Loucy (cell line): ENCODE measurements around the gene DERA.

Source experiments
- H2AFZ ChIP-seq: fragments of 200-600 bp; sonication (generic); 2 replicates; pipeline ENCODE4 v1.6.0; 2016; ENCODE audit warnings: antibody characterized with exemption, mild to moderate bottlenecking, low read length, moderate library complexity
- H3F3A ChIP-seq: fragments of 200-600 bp; 2 replicates; pipeline ENCODE4 v1.6.0; 2016; ENCODE audit warnings: antibody characterized with exemption, low read depth, mild to moderate bottlenecking
- H3K27me3 ChIP-seq: fragments of 200-600 bp; sonication (generic); 2 replicates; pipeline ENCODE4 v1.6.1; 2014; ENCODE audit warnings: low read length, mild to moderate bottlenecking; ENCODE audit not compliant: insufficient read depth, poor library complexity, severe bottlenecking
- H3K36me3 ChIP-seq: fragments of 200-600 bp; sonication (generic); 2 replicates; pipeline ENCODE4 v1.6.1; 2016; ENCODE audit warnings: low read length; ENCODE audit not compliant: insufficient read depth
- H3K4me1 ChIP-seq: fragments of 200-600 bp; sonication (generic); 2 replicates; pipeline ENCODE4 v1.5.1; 2014; ENCODE audit warnings: low read length, mild to moderate bottlenecking; ENCODE audit not compliant: insufficient read depth, poor library complexity, severe bottlenecking
- H3K4me2 ChIP-seq: fragments of 200-600 bp; sonication (generic); 2 replicates; pipeline ENCODE4 v1.6.0; 2014; ENCODE audit warnings: antibody characterized with exemption, low read length, low read depth, mild to moderate bottlenecking; ENCODE audit not compliant: poor library complexity, severe bottlenecking
- H3K4me3 ChIP-seq: fragments of 200-600 bp; sonication (generic); 2 replicates; pipeline ENCODE4 v1.5.1; 2014; ENCODE audit warnings: low read length, mild to moderate bottlenecking, mixed read lengths; ENCODE audit not compliant: poor library complexity, severe bottlenecking
- H3K79me2 ChIP-seq: fragments of 200-600 bp; sonication (generic); 2 replicates; pipeline ENCODE4 v1.6.1; 2014; ENCODE audit warnings: low read length; ENCODE audit not compliant: insufficient read depth
- H3K9ac ChIP-seq: fragments of 200-600 bp; sonication (generic); 2 replicates; pipeline ENCODE4 v1.6.0; 2014; ENCODE audit warnings: mild to moderate bottlenecking, low read depth, low read length, moderate library complexity; ENCODE audit not compliant: poor library complexity, severe bottlenecking
- H3K9me2 ChIP-seq: fragments of 200-600 bp; sonication (generic); replicated peaks from 2 replicates; pipeline ENCODE4 v1.6.1; 2016; ENCODE audit warnings: low read depth, low read length, mixed read lengths
- H3K9me3 ChIP-seq: fragments of 200-600 bp; sonication (generic); 2 replicates; pipeline ENCODE4 v1.6.1; 2014; ENCODE audit warnings: mild to moderate bottlenecking, antibody characterized with exemption, low read length, low read depth; ENCODE audit not compliant: insufficient read depth
- H4K20me1 ChIP-seq: fragments of 200-600 bp; sonication (generic); 2 replicates; pipeline ENCODE4 v1.6.0; 2014; ENCODE audit warnings: antibody characterized with exemption, low read length, mild to moderate bottlenecking; ENCODE audit not compliant: insufficient read depth, poor library complexity, severe bottlenecking
- CTCF ChIP-seq: fragments of 200-600 bp; sonication (generic); conservative IDR thresholded peaks from 2 replicates; pipeline ENCODE4 v1.5.1; 2014; ENCODE audit warnings: mild to moderate bottlenecking, antibody characterized with exemption, low read length
- EZH2phosphoT487 ChIP-seq: fragments of 200-600 bp; IDR thresholded peaks from 2 replicates; pipeline ENCODE4 v1.6.1; 2018; ENCODE audit warnings: antibody characterized with exemption, mild to moderate bottlenecking, moderate library complexity, borderline replicate concordance

Gene DERA

GRCh38 chr12:16086942-16087341 lies 175.8 kb downstream of the DERA start:
- Histone ChIP-seq H3K9me2 (no peaks in the 10 kb centered on the region), H3K9me3 (no peaks in the 10 kb centered on the region), H3K4me2 (no peak overlapping the region), H3K4me1 (peaks cover 16% of the 10 kb centered on the region), H3K9ac (no peak overlapping the region), H3K27me3 (no peaks in the 10 kb centered on the region), H4K20me1 (no peaks in the 10 kb centered on the region), H3F3A (no peaks in the 10 kb centered on the region), H3K4me3 (no peak overlapping the region), H3K79me2 (no peaks in the 10 kb centered on the region), H2AFZ (no peak overlapping the region), H3K36me3 (no peaks in the 10 kb centered on the region)
- TF ChIP-seq EZH2phosphoT487, result no peak
- TF ChIP-seq CTCF, result no peak
